H1 (cell line): ENCODE data around the gene NUB1. TPM values are rescaled to one million over a fixed set of nuclear protein-coding genes. Genes with fewer than 3 reads are reported as not detected.

Experiments
- CTBP2 ChIP-seq: IDR thresholded peaks from 2 replicates; pipeline ENCODE4 v1.7.0; 2011; ENCODE audit warnings: borderline replicate concordance, mild to moderate bottlenecking, moderate library complexity, mixed read lengths, low read length; ENCODE audit not compliant: insufficient read depth, insufficient read length
- EGR1 ChIP-seq: IDR thresholded peaks from 2 replicates; pipeline ENCODE4 v1.6.1; 2011; ENCODE audit warnings: low read depth, low read length, borderline replicate concordance
- HDAC6 ChIP-seq: IDR thresholded peaks from one replicate; pipeline ENCODE4 v1.7.1; 2012; ENCODE audit warnings: low read depth, mild to moderate bottlenecking, inconsistent platforms, low read length, moderate library complexity
- KDM5A ChIP-seq: fragments of 200-600 bp; IDR thresholded peaks from 2 replicates; pipeline ENCODE4 v1.7.1; 2012; ENCODE audit warnings: mild to moderate bottlenecking, low read length, inconsistent platforms, mixed read lengths
- MAX ChIP-seq: IDR thresholded peaks from 2 replicates; pipeline ENCODE4 v1.6.1; 2012; ENCODE audit warnings: inconsistent platforms
- NRF1 ChIP-seq: IDR thresholded peaks from 2 replicates; pipeline ENCODE4 v1.6.1; 2011; ENCODE audit warnings: mild to moderate bottlenecking, low read depth, low read length, improper control_type of control experiment
- RXRA ChIP-seq: IDR thresholded peaks from 2 replicates; pipeline ENCODE4 v1.6.1; 2011; ENCODE audit warnings: low read depth, mild to moderate bottlenecking, low read length, moderate library complexity; ENCODE audit not compliant: insufficient read depth
- polyA plus RNA-seq, 7 experiments: library from polyadenylated mRNA; depleted of rRNA in 3 of 7; stranded (reverse) in 5 of 7; unstranded in 2 of 7; fragments of >200 nt in 5 of 7; fragments of 200-250 nt in 2 of 7; gene quantifications; 1 replicate in 5 of 7; 2 replicates in 1 of 7; 4 replicates in 1 of 7; pipeline versions ENCODE4 v1.2.1 to v1.2.3, GENCODE V29; 2011 to 2013; ENCODE audit warnings: missing spikeins in 2 of 7, mixed read lengths in 2 of 7
- total RNA-seq: library from RNA; stranded (reverse); fragmentation: NEBNext Ultra II Directional; extraction: Animal tissue kit (Norgen Biotek cat#: 25700); gene quantifications from 2 replicates; pipeline ENCODE4 v1.2.1, GENCODE V29; 2021

Gene NUB1
- total and polyA plus RNA-seq, 2 of the 8 experiments (the other 6 are each of a cell fraction or from before 2014, with no cell fraction given), result 22.1 to 43.5 TPM

GRCh38 chr7:151388430-151388829, 46.8 kb downstream of the NUB1 start (continued):
- TF ChIP-seq EGR1 (no peak), KDM5A (no peak), RXRA (no peak), HDAC6 (no peak), MAX (no peak), CTBP2 (no peak), NRF1 (no peak)
- TF ChIP-seq, all 59 proteins: peak for 0
